ENCODE measurements around the gene KNDC1. TPM values are rescaled to one million over a fixed set of nuclear protein-coding genes. Genes with fewer than 3 reads are reported as not detected.
A peak's percentile ranks its signal among the peaks of the same experiment; 100 is the strongest.

The KNDC1 gene
- total RNA-seq, 1 donor from 2014 or later = 0.25 TPM

- no peak for DNase-seq (ENCODE audit: low read depth)
Measured at GRCh38 chr10:133241501-133242205, 81.6 kb downstream of the KNDC1 start.

GRCh38 chr10:133242611-133243356 lies 82.8 kb downstream of the KNDC1 start:
- DNase-seq (ENCODE audit: low read depth) = no peak

DNA sequence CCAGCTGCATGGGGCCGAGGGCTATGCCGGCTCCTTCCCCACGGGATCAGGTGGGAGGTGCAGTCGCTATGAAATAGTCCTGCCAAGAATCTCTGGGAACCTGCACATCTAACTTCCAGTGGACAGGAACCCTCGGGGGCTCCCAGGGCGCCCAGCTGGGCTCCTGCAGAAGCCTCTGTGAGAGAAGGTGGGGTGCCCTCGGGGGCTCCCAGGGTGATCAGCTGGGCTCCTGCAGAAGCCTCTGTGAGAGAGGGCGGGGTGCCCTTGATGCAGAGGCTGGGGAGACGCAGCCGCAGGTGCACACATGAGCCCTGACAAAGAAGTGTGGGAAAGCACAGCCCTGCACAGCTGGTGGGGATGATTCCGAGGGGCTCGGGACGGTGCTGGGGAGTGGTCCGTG lies 83.6 kb downstream of the KNDC1 start:
- DNase-seq (ENCODE audit: low read depth) = no peak

GRCh38 chr10:133245439-133246235 lies 85.6 kb downstream of the KNDC1 start:
- DNase-seq (ENCODE audit: low read depth) = no peak

GRCh38 chr10:133246236-133246626 lies 86.2 kb downstream of the KNDC1 start:
- no peak for DNase-seq (ENCODE audit: low read depth)

DNA sequence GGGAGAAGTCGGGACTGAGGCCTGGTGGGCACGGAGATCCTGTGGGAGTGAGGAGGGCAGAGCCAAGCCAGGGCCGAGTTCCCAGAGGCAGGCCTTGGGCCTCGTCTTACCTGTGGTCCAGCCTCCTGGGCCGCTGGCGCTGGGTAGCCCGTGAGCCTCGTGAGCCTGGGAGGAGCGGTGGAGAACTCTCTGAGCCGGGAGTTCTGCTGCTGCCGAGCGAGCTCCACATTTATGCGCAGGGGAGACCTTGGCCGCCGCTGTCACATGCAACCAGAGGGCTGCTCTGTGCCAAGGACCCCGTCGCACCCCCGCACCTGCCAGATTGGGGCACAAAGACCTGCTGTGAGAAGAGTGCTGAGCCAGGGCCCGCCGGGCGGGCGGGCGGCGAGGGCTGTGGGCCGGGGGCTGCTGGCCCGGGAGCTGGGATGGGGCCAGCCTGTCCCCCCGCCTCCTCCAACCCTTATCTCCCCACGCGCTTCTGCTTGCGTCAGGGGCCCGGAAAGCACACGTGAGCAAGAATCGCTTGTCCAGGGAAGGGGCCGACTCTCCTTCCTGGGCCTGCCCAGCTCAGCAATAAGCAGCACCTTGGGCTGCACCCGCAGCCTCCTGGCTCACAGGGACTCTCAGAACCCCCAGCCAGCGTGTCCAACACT lies 87.8 kb downstream of the KNDC1 start:
- DNase-seq (ENCODE audit: low read depth) = no peak

DNA sequence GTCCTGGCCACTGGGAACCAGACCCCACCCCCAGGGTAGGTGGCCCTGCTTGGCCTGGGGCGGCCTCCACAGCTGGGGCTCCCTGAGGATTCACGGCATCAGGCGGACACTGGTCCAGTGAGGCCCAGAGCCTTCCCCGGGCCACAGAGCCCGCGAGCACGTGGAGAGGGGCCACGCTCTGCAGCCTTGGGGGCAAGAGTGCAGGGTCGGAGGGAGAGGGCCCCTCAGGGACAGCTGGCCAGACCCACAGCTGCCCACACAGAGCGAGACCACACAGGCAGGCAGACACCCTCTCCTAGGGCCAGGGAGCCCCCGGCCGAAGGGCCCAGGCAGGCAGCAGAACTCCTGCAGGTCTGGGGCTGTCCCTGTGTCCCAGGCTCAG lies 88.3 kb downstream of the KNDC1 start:
- no peak for DNase-seq (ENCODE audit: low read depth)

- DNase-seq (ENCODE audit: low read depth) = no peak
Measured at GRCh38 chr10:133249094-133249780, 89.2 kb downstream of the KNDC1 start.

- DNase-seq (ENCODE audit: low read depth) = no peak
Measured at GRCh38 chr10:133249975-133250754, 90.1 kb downstream of the KNDC1 start.

GRCh38 chr10:133251388-133252222 lies 91.6 kb downstream of the KNDC1 start:
- DNase-seq (ENCODE audit: low read depth) = no peak

DNA sequence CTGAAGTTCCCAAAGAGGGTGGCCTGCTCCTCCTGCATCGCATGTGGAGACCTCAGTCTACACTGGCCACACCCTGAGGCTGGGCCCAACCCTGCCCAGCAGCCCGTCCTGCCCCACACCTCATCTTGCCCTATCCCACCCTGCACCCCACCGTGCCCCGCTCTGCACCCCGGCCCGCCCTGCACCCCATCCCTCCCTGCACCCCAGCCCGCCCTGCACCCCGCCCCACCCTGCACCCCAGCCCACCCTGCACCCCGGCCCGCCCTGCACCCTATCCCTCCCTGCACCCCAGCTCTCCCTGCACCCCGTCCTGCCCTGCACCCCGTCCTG lies 92.2 kb downstream of the KNDC1 start:
- DNase-seq (ENCODE audit: low read depth) = no peak

DNA sequence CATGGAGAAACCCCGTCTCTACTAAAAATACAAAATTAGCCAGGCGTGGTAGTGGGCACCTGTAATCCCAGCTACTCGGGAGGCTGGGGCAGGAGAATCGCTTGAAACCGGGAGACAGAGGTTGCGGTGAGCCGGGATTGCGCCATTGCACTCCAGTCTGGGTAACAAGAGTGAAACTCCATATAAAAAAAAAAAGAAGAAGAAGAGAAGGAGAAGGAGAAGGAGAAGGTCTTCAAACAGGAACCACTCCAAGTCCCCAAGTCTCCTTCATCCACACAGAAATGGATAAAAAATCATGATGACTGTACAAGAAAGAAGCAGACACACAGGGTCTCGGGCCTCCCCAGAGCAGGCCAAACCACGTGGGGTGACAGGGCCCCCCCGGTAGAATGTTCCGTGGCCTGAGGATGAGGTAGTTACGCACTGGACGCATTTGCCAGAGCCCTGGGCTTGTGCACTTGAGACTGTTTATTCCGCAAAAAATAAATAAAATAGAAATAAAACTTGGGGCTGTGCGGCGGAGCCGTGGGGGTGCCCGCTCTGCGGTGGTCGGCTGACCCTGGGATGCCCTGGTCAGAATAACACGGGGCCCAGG lies 93.4 kb downstream of the KNDC1 start:
- DNase-seq (ENCODE audit: low read depth) = no peak

DNA sequence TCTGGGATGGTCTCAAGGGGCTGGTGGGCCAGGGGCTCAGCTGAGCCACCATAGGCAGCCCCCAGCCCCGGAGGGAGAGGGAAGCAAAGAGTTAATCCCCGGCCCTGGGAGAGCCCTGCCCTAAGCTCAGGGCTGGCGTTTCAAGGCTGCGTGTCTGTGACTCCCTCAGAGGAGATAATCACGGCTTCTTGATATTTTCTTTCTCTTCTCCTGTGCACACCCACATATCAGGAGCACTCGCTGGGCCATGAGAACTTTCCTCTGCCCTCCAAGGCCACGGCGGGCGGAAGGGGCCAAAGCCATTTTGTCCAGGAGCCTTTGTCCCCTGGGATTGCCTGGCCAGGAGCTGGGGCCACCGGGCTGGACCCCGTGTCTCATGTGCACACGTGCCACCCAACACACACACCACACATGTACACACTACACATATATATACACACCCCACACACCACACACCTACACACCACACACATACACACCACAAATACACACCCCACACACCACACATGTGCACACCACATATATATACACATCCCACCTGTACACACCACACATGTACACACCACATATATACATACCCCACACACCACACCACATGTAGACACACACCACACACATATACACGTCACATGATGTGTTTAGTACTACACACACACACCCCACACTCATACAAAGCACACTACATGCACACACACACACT lies 94.6 kb downstream of the KNDC1 start:
- no peak for DNase-seq (ENCODE audit: low read depth)

GRCh38 chr10:133255323-133255722 lies 95.3 kb downstream of the KNDC1 start:
- no peak for DNase-seq (ENCODE audit: low read depth)

DNA sequence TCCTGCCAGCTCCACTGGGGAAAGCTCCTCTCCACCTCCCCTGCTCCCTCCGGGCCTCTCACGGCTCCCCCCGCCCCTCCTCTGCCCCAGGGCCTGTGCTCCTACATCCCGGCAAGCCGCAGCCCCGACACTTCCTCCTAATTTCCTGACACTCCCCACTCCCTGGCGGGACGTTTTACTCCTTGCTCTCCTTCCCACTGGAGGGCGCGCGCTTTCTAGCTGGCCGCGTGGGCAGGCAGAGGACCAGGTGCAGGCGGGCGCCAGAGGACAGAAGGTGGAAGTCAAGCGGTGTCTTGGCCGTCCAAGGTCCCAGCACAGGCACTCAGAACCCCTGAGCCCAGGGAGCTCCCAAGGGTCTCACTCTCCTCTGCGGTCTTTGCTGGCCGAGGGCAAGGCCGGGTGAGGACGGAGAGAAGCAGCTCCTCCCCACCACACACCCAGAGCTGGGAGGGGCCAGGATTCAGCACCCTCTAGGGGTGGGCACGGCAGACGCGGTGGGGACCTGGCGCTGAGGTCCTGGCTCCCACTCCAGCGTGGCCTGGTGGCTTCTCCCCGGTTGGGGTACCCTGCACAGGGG lies 97.6 kb downstream of the KNDC1 start:
- DNase-seq (ENCODE audit: low read depth) = peak; percentile 34

GRCh38 chr10:133258066-133258817 lies 98.2 kb downstream of the KNDC1 start:
- DNase-seq (ENCODE audit: low read depth) = no peak

- DNase-seq (ENCODE audit: low read depth) = peak; percentile 98
Measured at GRCh38 chr10:133258818-133259601, 99.0 kb downstream of the KNDC1 start.
